WTC11 (cell line): Measurements from ENCODE around the gene CCSER2.

Source experiments
- JUN ChIP-seq: sonication (generic); formaldehyde crosslinking; IDR thresholded peaks from 2 replicates; pipeline ENCODE4 v1.8.0; 2023; ENCODE audit warnings: mild to moderate bottlenecking, missing genetic modification reagents
- RELA ChIP-seq: sonication (generic); formaldehyde crosslinking; IDR thresholded peaks from 2 replicates; pipeline ENCODE4 v1.8.1; 2022; ENCODE audit warnings: missing genetic modification reagents, mild to moderate bottlenecking, borderline replicate concordance
- SMAD3 ChIP-seq: sonication (generic); formaldehyde crosslinking; IDR thresholded peaks from 2 replicates; pipeline ENCODE4 v1.8.0; 2022; ENCODE audit warnings: missing genetic modification reagents, mild to moderate bottlenecking, borderline replicate concordance
- TF ChIP-seq, protein P1 (sequence below): fragments of 200-600 bp; IDR thresholded peaks from 2 replicates; pipeline ENCODE4 v1.8.0; 2022; ENCODE audit warnings: antibody characterized with exemption

DNA sequence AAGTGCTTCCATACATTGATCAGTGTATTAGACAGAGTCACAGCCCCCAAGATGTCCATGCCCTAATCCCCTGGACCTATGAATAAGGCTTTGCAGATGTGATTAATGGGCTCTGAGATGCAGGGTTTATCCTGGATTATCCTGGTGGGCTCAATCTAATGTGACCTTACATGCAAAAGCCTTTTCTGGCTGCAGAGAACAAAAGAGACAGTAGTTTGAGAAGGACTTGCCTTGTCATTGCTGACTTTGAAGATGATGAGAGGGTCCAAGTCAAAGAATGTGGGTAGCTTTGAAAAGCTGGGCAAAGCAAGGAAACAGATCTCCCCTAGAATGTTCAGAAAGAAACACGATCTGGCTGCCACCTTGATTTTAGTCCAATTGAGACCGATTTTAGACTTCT, 238.7 kb downstream of the CCSER2 start:
- TF ChIP-seq RELA (CRISPR knock-in tag) (no peak), JUN (no peak), SMAD3 (no peak)
- TF ChIP-seq, protein P1, sequence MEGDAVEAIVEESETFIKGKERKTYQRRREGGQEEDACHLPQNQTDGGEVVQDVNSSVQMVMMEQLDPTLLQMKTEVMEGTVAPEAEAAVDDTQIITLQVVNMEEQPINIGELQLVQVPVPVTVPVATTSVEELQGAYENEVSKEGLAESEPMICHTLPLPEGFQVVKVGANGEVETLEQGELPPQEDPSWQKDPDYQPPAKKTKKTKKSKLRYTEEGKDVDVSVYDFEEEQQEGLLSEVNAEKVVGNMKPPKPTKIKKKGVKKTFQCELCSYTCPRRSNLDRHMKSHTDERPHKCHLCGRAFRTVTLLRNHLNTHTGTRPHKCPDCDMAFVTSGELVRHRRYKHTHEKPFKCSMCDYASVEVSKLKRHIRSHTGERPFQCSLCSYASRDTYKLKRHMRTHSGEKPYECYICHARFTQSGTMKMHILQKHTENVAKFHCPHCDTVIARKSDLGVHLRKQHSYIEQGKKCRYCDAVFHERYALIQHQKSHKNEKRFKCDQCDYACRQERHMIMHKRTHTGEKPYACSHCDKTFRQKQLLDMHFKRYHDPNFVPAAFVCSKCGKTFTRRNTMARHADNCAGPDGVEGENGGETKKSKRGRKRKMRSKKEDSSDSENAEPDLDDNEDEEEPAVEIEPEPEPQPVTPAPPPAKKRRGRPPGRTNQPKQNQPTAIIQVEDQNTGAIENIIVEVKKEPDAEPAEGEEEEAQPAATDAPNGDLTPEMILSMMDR: no peak
